SK-N-SH treated with all-trans-retinoic acid at 6 μM for 48 hours (cell line): ENCODE results near the gene LRRC37A3.
"Not testable (repeated sequence)": the region's sequence is repeated elsewhere in the genome, so short reads cannot be mapped to it uniquely, and the experiment has no call there.

Experiments
- ATAC-seq: fragments of 200-7000 bp; cut with Tn5 transposase; 3 replicates; pipeline ENCODE4 v1.9.1; 2020; ENCODE audit warnings: mild to moderate bottlenecking, moderate library complexity
- ARNTL ChIP-seq: fragments of 450-650 bp; formaldehyde crosslinking; IDR thresholded peaks from 2 replicates; pipeline ENCODE4 v1.5.0; 2020; ENCODE audit warnings: low read depth, mild to moderate bottlenecking, moderate library complexity, borderline replicate concordance
- BACH2 ChIP-seq: fragments of 250-450 bp; sonication (Bioruptor Pico); IDR thresholded peaks from 2 replicates; pipeline ENCODE4 v1.9.0; 2021; ENCODE audit warnings: mild to moderate bottlenecking, borderline replicate concordance
- CREB5 ChIP-seq: fragments of 250-450 bp; sonication (Bioruptor Pico); IDR thresholded peaks from 2 replicates; pipeline ENCODE4 v1.5.1; 2020; ENCODE audit warnings: low read depth, mild to moderate bottlenecking, moderate library complexity
- CSDC2 ChIP-seq: fragments of 250-450 bp; sonication (Bioruptor Pico); IDR thresholded peaks from 2 replicates; pipeline ENCODE4 v1.5.0; 2020; ENCODE audit warnings: mild to moderate bottlenecking, moderate library complexity
- CSRNP3 ChIP-seq: fragments of 250-450 bp; sonication (Bioruptor Pico); IDR thresholded peaks from 2 replicates; pipeline ENCODE4 v1.5.1; 2021; ENCODE audit warnings: mild to moderate bottlenecking, moderate library complexity
- ISL1 ChIP-seq: fragments of 250-450 bp; sonication (Bioruptor Pico); IDR thresholded peaks from 2 replicates; pipeline ENCODE4 v2.1.2; 2022; ENCODE audit warnings: mild to moderate bottlenecking, moderate library complexity
- PATZ1 ChIP-seq: fragments of 250-450 bp; sonication (Bioruptor Pico); IDR thresholded peaks from 2 replicates; pipeline ENCODE4 v1.8.0; 2020; ENCODE audit warnings: mild to moderate bottlenecking, moderate library complexity, borderline replicate concordance
- RARB ChIP-seq: fragments of 250-450 bp; sonication (Bioruptor Pico); IDR thresholded peaks from 2 replicates; pipeline ENCODE4 v1.8.0; 2021; ENCODE audit warnings: mild to moderate bottlenecking, moderate library complexity
- TCF4 ChIP-seq: fragments of 250-450 bp; sonication (Bioruptor Pico); IDR thresholded peaks from 2 replicates; pipeline ENCODE4 v1.8.0; 2021; ENCODE audit warnings: mild to moderate bottlenecking, moderate library complexity, borderline replicate concordance
- ZNF70 ChIP-seq: fragments of 450-650 bp; formaldehyde crosslinking; IDR thresholded peaks from 2 replicates; pipeline ENCODE4 v1.5.0; 2020; ENCODE audit warnings: mild to moderate bottlenecking, moderate library complexity
- ZNF8 ChIP-seq: fragments of 450-650 bp; formaldehyde crosslinking; IDR thresholded peaks from 2 replicates; pipeline ENCODE4 v1.5.0; 2020; ENCODE audit warnings: mild to moderate bottlenecking, moderate library complexity

The LRRC37A3 gene

GRCh38 chr17:64936117-64936516 lies 16.8 kb upstream of the LRRC37A3 start:
- ATAC-seq, result no peak
- TF ChIP-seq CSDC2 (CRISPR knock-in tag), result no peak
- no peak for TF ChIP-seq ZNF8
- TF ChIP-seq CSRNP3 (CRISPR knock-in tag), result no peak
- TF ChIP-seq TCF4, result no peak
- no peak for TF ChIP-seq ZNF70 (CRISPR knock-in tag)
- no peak for TF ChIP-seq RARB (CRISPR knock-in tag)
- no peak for TF ChIP-seq BACH2
- TF ChIP-seq ARNTL (CRISPR knock-in tag), result no peak
- TF ChIP-seq PATZ1 (CRISPR knock-in tag), result no peak
- TF ChIP-seq CREB5 (CRISPR knock-in tag), result no peak
- TF ChIP-seq, all 23 proteins: peak for 0

GRCh38 chr17:64934284-64934778 lies 15.1 kb upstream of the LRRC37A3 start:
- ATAC-seq, result not testable (repeated sequence)

- ATAC-seq, result not testable (repeated sequence)
These were observed 13.6 kb upstream of the LRRC37A3 start for GRCh38 chr17:64932850-64933249.

- not testable (repeated sequence) for ATAC-seq
These were observed 11.1 kb upstream of the LRRC37A3 start for GRCh38 chr17:64930374-64930773.

GRCh38 chr17:64929419-64930209 lies 10.3 kb upstream of the LRRC37A3 start:
- ATAC-seq, result not testable (repeated sequence)

GRCh38 chr17:64928701-64929100 lies 9.4 kb upstream of the LRRC37A3 start:
- ATAC-seq, result not testable (repeated sequence)

GRCh38 chr17:64927444-64927843 lies 8.2 kb upstream of the LRRC37A3 start:
- TF ChIP-seq ISL1 (CRISPR knock-in tag), result peak; percentile 22; the same call in 1 of the 2 replicates
- ATAC-seq, result peak; percentile 94

- not testable (repeated sequence) for ATAC-seq
These were observed 7.2 kb upstream of the LRRC37A3 start for GRCh38 chr17:64926430-64926829.

GRCh38 chr17:64925244-64925643 lies 6.0 kb upstream of the LRRC37A3 start:
- ATAC-seq, result not testable (repeated sequence)

GRCh38 chr17:64923051-64923568 lies 3.8 kb upstream of the LRRC37A3 start:
- not testable (repeated sequence) for ATAC-seq
